MM.1S (cell line): ENCODE data around the gene E2F6.
"Not testable (repeated sequence)": the region's sequence is repeated elsewhere in the genome, so short reads cannot be mapped to it uniquely, and the experiment has no call there.

ENCODE experiments used
- DNase-seq: peaks from one replicate; pipeline ENCODE4 v3.0.0-alpha.2; 2015
- H2AFZ ChIP-seq: fragments of 300-600 bp; sonication (generic); 2 replicates; pipeline ENCODE4 v1.6.0; 2016; ENCODE audit warnings: antibody characterized with exemption, low read length
- H3F3A ChIP-seq: fragments of 300-600 bp; sonication (generic); 2 replicates; pipeline ENCODE4 v1.6.1; 2016; ENCODE audit warnings: mild to moderate bottlenecking, antibody characterized with exemption, low read length, moderate library complexity, mixed read lengths; ENCODE audit not compliant: insufficient read depth
- H3K27ac ChIP-seq: fragments of 300-600 bp; sonication (generic); 2 replicates; pipeline ENCODE4 v1.5.1; 2016; ENCODE audit warnings: mild to moderate bottlenecking, low read length
- H3K27me3 ChIP-seq: fragments of 300-600 bp; sonication (generic); replicated peaks from 2 replicates; pipeline ENCODE4 v1.6.0; 2016; ENCODE audit warnings: low read length; ENCODE audit not compliant: insufficient read depth
- H3K36me3 ChIP-seq: fragments of 300-600 bp; sonication (generic); replicated peaks from 2 replicates; pipeline ENCODE4 v1.6.1; 2016; ENCODE audit warnings: mild to moderate bottlenecking, low read length, mixed read lengths; ENCODE audit not compliant: insufficient read depth
- H3K4me1 ChIP-seq: fragments of 300-600 bp; sonication (generic); 2 replicates; pipeline ENCODE4 v1.6.1; 2016; ENCODE audit warnings: low read length, mixed read lengths
- H3K4me2 ChIP-seq: fragments of 300-600 bp; sonication (generic); 2 replicates; pipeline ENCODE4 v1.6.0; 2016; ENCODE audit warnings: low read depth, low read length
- H3K4me3 ChIP-seq: fragments of 300-600 bp; sonication (generic); 2 replicates; pipeline ENCODE4 v1.5.1; 2016; ENCODE audit warnings: low read length, mixed read lengths
- H3K79me2 ChIP-seq: fragments of 300-600 bp; sonication (generic); 2 replicates; pipeline ENCODE4 v1.6.1; 2016; ENCODE audit warnings: mixed run types, low read length, mixed read lengths
- H3K9ac ChIP-seq: fragments of 300-600 bp; sonication (generic); 2 replicates; pipeline ENCODE4 v1.6.1; 2016; ENCODE audit warnings: low read length, mixed read lengths
- H3K9me2 ChIP-seq: fragments of 300-600 bp; sonication (generic); replicated peaks from 2 replicates; pipeline ENCODE4 v1.6.1; 2016; ENCODE audit warnings: mild to moderate bottlenecking, low read length, mixed read lengths; ENCODE audit not compliant: insufficient read depth
- H3K9me3 ChIP-seq: fragments of 300-600 bp; sonication (generic); replicated peaks from 2 replicates; pipeline ENCODE4 v1.6.1; 2016; ENCODE audit warnings: mild to moderate bottlenecking, low read length, mixed read lengths; ENCODE audit not compliant: insufficient read depth
- H4K20me1 ChIP-seq: fragments of 300-600 bp; sonication (generic); 2 replicates; pipeline ENCODE4 v1.6.1; 2016; ENCODE audit warnings: mild to moderate bottlenecking, low read length, moderate library complexity, mixed read lengths; ENCODE audit not compliant: insufficient read depth
- EZH2 ChIP-seq: fragments of 300-600 bp; sonication (generic); optimal IDR thresholded peaks from 2 replicates; pipeline ENCODE3; 2017; ENCODE audit warnings: low read depth, mild to moderate bottlenecking, antibody characterized with exemption, low read length, mixed read lengths
- EZH2phosphoT487 ChIP-seq: fragments of 300-600 bp; sonication (generic); IDR thresholded peaks from 2 replicates; pipeline ENCODE4 v1.6.1; 2018; ENCODE audit warnings: antibody characterized with exemption, low read length
- TF ChIP-seq, protein P1 (sequence below): fragments of 300-600 bp; sonication (generic); IDR thresholded peaks from 2 replicates; pipeline ENCODE4 v1.5.1; 2016; ENCODE audit warnings: antibody characterized with exemption, low read length, mixed read lengths

The E2F6 gene

DNA sequence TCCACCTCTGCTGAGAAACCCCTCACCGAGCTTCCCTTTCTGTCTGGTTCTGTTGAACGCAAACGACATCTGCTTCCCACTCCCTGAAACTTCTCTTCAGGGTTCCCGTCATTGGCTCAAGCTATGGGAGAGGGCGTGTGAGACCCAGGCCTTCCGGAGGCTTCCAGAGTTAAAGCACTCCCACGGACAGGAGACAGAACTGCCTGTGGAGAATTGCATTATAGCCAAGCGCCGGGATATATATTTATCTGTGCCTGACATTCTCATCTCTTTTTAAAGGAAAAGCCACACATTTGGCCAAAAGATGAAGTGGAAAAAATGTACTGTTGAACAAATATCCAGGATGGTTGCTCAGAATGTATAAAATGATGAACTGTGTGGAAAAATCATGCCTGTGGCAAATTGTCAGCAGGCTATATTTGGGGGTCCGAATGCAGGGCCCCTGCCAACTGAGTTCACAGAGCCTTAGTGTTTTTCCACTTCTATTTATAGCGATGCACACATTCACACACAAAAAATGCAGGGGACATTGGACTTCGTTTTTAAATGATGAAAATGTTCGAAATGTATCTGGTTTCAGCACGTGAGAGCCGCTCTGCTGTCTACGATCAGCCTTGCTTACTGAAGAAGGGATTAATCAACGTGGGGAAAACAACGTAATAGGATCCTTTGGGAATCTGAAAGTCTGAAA is 59.5 kb downstream of the E2F6 start:
- TF ChIP-seq EZH2 (no peak), EZH2phosphoT487 (no peak)
- TF ChIP-seq, protein P1, sequence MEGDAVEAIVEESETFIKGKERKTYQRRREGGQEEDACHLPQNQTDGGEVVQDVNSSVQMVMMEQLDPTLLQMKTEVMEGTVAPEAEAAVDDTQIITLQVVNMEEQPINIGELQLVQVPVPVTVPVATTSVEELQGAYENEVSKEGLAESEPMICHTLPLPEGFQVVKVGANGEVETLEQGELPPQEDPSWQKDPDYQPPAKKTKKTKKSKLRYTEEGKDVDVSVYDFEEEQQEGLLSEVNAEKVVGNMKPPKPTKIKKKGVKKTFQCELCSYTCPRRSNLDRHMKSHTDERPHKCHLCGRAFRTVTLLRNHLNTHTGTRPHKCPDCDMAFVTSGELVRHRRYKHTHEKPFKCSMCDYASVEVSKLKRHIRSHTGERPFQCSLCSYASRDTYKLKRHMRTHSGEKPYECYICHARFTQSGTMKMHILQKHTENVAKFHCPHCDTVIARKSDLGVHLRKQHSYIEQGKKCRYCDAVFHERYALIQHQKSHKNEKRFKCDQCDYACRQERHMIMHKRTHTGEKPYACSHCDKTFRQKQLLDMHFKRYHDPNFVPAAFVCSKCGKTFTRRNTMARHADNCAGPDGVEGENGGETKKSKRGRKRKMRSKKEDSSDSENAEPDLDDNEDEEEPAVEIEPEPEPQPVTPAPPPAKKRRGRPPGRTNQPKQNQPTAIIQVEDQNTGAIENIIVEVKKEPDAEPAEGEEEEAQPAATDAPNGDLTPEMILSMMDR, result no peak
- Histone ChIP-seq H3K4me2 (no peak overlapping the region), H3K79me2 (no peaks in the 10 kb centered on the region), H4K20me1 (no peaks in the 10 kb centered on the region), H3F3A (no peaks in the 10 kb centered on the region), H3K9me2 (no peaks in the 10 kb centered on the region), H3K27me3 (no peaks in the 10 kb centered on the region), H3K9ac (no peak overlapping the region), H3K4me1 (no peaks in the 10 kb centered on the region), H3K4me3 (no peak overlapping the region), H3K9me3 (no peaks in the 10 kb centered on the region), H3K27ac (no peak overlapping the region), H2AFZ (no peak overlapping the region), H3K36me3 (no peaks in the 10 kb centered on the region)
- no peak for DNase-seq

DNA sequence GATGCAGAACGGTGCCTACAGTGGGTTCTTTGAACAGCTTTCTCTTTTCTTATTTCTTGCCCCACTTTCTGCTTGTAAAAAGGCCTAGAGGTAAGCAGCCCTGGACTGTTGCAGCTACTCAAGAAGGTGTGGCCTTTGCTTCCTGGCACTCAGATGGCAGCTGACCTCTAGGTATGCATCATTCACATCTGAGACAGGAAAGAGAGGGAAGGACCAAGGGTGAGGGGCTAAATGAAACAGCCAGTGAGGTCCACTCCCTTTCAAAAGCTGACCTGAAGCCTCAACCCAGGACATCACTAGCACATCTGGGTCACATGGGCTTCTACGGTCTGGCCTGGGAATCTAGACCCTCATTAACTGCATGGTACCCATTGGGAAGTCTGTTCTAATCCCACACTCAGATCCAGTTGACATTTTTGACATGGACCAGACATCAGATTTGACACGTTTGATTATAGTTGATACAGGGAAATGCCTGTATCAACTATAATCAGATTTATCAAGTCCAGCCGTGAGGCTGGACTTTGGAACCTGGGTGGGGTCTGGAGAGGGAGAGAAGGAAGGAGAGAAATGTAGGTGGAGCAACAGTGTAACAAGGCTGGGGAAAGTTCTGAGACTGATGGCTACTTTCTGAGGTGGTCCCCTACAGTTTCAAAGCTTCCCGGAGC is 60.2 kb downstream of the E2F6 start:
- Histone ChIP-seq H3K9me2 (no peaks in the 10 kb centered on the region), H3K4me2 (no peak overlapping the region), H2AFZ (no peak overlapping the region), H3K36me3 (no peaks in the 10 kb centered on the region), H3K4me3 (no peak overlapping the region), H4K20me1 (no peaks in the 10 kb centered on the region), H3K27me3 (no peaks in the 10 kb centered on the region), H3K27ac (no peak overlapping the region), H3K9ac (no peak overlapping the region), H3K79me2 (no peaks in the 10 kb centered on the region), H3K9me3 (no peaks in the 10 kb centered on the region), H3K4me1 (no peaks in the 10 kb centered on the region), H3F3A (no peaks in the 10 kb centered on the region)
- no peak for TF ChIP-seq EZH2phosphoT487
- TF ChIP-seq, protein P1, result no peak
- no peak for TF ChIP-seq EZH2
- DNase-seq, result no peak

DNA sequence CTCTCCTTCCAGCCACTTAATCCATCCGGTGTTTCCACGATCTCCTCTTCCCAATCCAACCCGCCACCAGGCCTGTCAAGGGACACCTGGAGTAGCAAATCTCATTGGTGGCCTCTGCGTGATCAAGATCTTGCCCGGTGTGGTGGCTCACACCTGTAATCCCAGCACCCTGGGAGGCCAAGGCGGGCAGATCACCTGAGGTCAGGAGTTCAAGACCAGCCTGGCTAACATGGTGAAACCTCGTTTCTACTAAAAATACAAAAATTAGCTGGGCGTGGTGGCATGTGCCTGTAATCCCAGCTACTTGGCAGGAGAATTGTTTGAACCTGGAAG is 60.9 kb downstream of the E2F6 start:
- H3K9ac ChIP-seq, H4K20me1 ChIP-seq, H3K27me3 ChIP-seq, H3K9me3 ChIP-seq, DNase-seq, H3K79me2 ChIP-seq, H3K4me1 ChIP-seq, H3K36me3 ChIP-seq, H3K4me3 ChIP-seq, H3F3A ChIP-seq, H3K4me2 ChIP-seq, H2AFZ ChIP-seq, H3K9me2 ChIP-seq, H3K27ac ChIP-seq: not testable (repeated sequence)

DNA sequence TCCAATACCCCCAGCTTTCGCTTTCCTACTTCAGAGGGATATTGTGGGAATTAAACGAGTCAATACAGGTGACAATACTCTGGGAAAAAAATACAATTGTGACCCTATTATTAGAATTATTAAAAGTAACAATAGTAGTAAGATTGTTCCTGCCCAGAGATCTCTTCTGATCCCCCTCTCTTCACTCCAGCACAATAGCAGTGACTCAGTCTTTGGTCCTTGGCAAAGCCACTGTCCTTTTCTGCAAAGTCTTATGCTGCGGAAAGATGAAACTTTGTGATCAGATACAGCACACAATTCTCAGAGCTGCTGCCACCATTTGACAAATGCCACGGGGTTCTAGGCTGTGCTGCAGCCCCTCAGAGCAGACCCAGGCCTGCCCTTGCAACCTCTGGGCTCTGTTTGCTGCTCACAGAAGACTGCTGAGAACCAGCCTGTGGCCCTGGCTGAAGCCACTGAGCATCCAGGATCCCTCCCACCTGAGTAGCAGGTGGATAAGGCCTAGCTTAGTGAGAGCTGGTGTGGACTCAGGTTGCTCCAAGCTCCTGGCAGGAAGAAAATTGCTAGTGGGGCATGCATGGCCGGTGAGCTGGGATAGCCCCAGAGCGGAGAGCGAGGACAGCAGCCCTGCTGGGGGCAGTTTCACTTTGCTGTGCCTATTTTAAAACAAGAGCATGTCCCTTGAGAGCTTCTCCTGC is 61.4 kb downstream of the E2F6 start:
- H3K79me2 ChIP-seq, result no peaks in the 10 kb centered on the region
- no peak overlapping the region for H2AFZ ChIP-seq
- H4K20me1 ChIP-seq, result no peaks in the 10 kb centered on the region
- TF ChIP-seq EZH2phosphoT487 (no peak), EZH2 (no peak)
- TF ChIP-seq, protein P1, result no peak
- no peaks in the 10 kb centered on the region for H3K9me2 ChIP-seq
- no peak overlapping the region for H3K27ac ChIP-seq
- no peak for DNase-seq
- H3K4me2 ChIP-seq, result no peak overlapping the region
- H3K4me1 ChIP-seq, result no peaks in the 10 kb centered on the region
- H3K27me3 ChIP-seq, result no peaks in the 10 kb centered on the region
- no peak overlapping the region for H3K9ac ChIP-seq
- H3K4me3 ChIP-seq, result no peak overlapping the region
- H3K36me3 ChIP-seq, result no peaks in the 10 kb centered on the region
- no peaks in the 10 kb centered on the region for H3K9me3 ChIP-seq
- no peaks in the 10 kb centered on the region for H3F3A ChIP-seq
